Fibroblast of gingiva (primary cell): ENCODE measurements around the gene NETO2.
"Not testable (repeated sequence)": the region's sequence is repeated elsewhere in the genome, so short reads cannot be mapped to it uniquely, and the experiment has no call there.

Source experiments
- DNase-seq: peaks from one replicate; pipeline ENCODE4 v3.0.0-alpha.2; 2011; ENCODE audit warnings: low read depth

The NETO2 gene, protein sequence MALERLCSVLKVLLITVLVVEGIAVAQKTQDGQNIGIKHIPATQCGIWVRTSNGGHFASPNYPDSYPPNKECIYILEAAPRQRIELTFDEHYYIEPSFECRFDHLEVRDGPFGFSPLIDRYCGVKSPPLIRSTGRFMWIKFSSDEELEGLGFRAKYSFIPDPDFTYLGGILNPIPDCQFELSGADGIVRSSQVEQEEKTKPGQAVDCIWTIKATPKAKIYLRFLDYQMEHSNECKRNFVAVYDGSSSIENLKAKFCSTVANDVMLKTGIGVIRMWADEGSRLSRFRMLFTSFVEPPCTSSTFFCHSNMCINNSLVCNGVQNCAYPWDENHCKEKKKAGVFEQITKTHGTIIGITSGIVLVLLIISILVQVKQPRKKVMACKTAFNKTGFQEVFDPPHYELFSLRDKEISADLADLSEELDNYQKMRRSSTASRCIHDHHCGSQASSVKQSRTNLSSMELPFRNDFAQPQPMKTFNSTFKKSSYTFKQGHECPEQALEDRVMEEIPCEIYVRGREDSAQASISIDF

GRCh38 chr16:47143677-47144558 is at the start of gene NETO2:
Gene NETO2, minus strand, starts transcription at chr16:47143945. Its CDS starts 333 bp downstream, at chr16:47143612.
- peak; percentile 51 for DNase-seq

DNA sequence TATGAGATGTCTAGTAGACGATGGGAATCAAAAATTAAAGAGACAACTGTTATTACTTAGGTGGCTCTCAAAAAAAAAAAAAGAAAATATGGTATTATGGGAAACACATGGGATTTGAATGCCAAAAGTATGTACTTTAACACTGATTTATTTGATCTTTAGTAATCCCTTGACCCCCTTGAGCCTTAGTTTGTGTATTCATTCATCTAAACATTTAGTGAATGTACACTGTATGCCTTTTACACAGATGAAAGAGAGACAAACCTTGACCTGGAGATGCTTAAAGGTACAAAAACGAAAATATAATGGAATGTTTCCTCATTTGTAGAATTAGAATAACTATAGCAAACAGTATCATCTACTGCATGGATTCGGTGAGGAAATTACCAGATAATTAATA is 38.6 kb upstream of the NETO2 start:
- DNase-seq: no peak

DNA sequence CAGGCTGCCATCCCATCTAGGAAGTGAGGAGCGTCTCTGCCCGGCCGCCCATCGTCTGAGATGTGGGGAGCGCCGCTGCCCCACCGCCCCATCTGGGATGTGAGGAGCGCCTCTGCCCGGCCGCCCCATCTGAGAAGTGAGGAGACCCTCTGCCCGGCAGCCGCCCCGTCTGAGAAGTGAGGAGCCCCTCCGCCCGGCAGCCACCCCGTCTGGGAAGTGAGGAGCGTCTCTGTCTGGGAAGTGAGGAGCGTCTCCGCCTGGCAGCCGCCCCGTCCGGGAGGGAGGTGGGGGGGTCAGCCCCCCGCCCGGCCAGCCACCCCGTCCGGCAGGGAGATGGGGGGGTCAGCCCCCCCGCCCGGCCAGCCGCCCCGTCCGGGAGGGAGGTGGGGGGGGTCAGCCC is 37.3 kb upstream of the NETO2 start:
- DNase-seq: not testable (repeated sequence)

DNA sequence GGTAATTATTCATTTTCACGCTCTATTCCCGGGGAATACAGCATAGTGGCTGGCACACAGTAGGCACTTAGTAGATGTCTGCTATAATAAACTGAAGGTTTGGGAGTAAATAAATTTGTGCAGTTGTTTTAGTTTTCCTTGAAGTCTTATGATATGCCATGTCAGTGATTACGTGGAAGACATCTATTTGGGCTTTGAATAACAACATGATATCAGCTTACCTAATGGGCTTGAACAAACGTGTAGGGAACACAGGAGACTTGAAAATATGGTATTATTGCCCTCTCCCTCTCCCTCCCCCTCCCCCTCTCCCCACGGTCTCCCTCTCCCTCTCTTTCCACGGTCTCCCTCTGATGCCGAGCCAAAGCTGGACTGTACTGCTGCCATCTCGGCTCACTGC is 36.3 kb upstream of the NETO2 start:
- DNase-seq: no peak

GRCh38 chr16:47175152-47175551 is 31.4 kb upstream of the NETO2 start:
- no peak for DNase-seq

- no peak for DNase-seq
These were observed 19.1 kb upstream of the NETO2 start for GRCh38 chr16:47162670-47163420.

GRCh38 chr16:47161464-47161863 is 17.7 kb upstream of the NETO2 start:
- DNase-seq: no peak

DNA sequence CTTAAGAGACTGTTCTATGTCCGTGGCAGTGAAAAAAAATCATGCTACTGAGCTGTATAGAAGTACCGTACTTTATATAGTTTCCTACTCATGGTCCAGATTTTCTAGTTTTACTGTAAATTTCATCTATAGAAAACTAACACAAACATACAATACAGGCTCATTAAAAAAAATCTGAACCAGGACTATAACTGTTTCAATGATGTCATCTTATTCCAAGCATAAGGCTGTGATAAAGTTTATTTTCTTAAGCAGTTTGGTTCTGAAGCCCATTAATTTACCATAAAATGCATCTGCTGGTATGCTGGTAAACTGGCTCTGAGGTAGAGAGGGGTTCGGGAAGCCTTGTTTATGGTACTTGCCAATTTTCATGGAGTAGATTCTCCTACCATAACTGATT is 16.7 kb upstream of the NETO2 start:
- no peak for DNase-seq

DNA sequence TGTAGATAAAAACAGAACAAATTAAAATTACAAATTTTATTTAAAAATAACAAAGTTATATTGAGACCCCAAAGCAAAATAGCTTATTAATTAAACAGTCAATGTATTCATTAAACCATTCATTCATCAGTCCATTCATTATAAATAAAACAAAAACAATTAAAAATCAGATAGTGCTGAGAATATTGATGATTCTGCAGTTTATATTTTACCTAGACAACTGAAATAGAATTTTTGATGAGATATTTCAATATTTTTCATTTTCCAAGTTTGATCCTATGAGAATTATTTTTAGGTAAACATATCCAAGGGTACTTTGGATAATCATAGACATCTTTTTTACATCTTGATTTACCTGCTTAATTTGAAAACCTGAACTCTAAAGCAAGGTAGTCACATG is 15.2 kb upstream of the NETO2 start:
- no peak for DNase-seq

GRCh38 chr16:47156680-47157215 is 13.0 kb upstream of the NETO2 start:
- no peak for DNase-seq

DNA sequence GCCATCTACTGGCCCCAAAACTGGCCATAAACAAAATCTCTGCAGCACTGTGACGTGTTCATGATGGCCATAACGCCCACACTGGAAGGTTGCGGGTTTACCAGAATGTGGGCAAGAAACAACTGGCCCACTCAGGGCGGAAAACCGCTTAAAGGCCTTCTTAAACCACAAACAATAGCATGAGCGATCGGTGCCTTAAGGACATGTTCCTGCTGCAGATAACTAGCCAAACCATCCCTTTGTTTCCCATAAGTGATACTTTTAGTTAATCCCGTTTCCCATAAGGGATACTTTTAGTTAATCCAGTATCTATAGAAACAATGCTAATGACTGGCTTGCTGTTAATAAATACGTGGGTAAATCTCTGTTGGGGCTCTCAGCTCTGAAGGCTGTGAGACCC is 8.8 kb upstream of the NETO2 start:
- DNase-seq: not testable (repeated sequence)

GRCh38 chr16:47150067-47150466 is 6.3 kb upstream of the NETO2 start:
- no peak for DNase-seq

GRCh38 chr16:47144559-47144877 is 773 bp upstream of the NETO2 start:
- no peak for DNase-seq

DNA sequence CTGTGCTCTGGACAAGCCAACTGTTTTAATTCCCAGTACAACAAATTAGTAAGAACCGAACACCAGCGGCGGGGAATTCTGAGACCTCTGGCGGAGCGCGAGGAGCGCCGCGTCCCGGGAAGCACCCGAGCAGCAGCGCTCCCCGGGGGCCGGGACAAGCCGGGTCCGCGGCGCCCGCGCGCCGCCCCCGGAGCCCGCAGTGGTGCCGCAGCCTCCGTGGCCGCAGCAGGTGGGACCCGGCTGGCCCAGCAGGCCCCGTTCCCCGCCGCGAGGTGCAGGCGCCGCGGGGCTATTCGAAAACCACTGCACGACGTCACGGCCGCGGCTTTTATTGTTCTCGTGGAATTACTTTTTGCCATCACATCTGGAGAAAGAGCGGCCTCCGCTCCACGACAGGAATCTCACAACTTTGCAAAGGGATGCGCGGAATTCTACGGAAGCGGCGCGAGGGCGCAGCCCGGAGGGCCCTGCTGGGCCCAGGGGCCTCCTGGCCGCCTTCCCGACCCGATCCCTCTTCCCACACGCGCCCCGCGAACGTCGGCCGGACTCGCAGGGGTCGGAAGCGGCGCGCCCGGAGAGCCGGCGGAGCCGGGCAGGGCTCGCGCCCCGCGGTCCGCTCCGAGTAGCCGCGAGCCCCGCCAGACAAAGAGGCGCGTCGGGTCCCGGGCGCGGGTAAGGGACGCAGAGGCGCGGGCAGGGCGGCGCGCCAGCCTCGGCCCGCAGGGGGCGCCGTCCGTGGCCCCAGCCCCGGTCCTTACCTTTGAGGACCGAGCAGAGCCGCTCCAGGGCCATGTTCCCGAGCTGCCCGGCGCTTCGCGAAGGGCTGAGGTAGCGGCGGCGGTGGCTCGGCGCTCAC is 696 bp downstream of the NETO2 start:
- peak; percentile 24 for DNase-seq

GRCh38 chr16:47142486-47142820 is 1.3 kb downstream of the NETO2 start:
- DNase-seq: peak; percentile 15

DNA sequence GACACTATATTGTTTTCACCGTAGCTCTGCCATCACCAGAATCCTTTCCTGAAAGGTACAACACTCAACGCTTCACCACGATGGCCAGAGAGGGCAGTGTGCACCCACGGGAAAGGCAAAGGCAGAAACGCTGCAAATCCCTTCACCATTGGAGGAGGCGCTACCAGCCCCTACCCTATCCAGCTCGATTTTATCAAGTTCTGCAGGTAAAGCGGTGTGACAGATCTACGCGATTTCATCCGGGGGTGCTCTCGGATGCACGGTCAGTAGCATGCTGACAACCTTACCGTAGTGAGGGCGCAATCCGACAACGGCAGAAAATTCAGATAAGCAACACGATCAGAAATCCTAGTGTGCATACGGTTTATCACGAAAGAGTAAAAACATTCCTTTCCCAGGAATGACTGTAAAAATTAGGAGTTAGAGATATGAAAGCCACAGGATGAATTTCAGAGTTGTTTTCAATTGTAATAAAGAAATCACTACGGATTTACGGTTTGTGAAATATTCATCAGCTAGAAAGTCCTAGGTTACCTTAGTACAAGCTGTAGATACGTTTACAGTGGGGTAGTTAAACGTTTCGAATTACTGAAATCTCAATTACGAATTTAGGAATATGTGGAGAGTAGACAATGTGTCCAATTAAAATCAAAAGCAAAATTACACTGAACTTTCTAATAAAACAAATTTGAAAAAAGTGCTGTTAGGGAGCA is 1.8 kb downstream of the NETO2 start:
- peak; percentile 65 for DNase-seq

GRCh38 chr16:47140686-47141085 is 3.1 kb downstream of the NETO2 start:
- no peak for DNase-seq

DNA sequence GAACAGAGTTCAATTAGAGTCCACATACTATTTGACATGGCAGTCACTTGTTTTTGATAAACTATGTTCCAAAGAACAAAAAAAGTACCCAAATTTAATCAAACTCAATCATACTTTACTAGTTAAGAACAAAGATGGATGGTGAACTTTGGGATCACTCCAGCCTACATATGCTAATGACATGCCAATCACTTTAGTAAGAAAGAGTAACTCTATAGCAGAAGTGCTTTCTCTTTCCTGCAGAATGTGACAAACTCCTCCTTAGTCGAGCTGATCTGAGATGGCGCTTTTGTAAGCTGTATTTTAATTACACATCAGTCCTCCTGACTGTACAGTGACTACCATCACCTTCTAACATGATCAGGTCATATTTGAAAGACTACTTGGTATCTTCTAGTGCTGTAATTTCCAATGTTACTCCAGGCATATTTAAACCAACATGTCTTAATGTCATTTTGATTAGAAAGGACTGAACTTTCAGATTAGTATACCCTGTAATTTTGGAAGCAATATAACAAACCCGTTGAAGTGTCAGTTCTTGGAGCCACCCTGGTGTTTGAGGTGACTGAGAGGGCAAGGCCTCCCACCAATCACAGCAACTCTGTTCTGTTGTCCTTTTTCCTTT is 4.1 kb downstream of the NETO2 start:
- no peak for DNase-seq

GRCh38 chr16:47137925-47138324 is 5.8 kb downstream of the NETO2 start:
- DNase-seq: not testable (repeated sequence)
